HG02943 (cell line): ENCODE data around the gene IDI2.
A peak's percentile ranks its signal among the peaks of the same experiment; 100 is the strongest.
"Not testable (repeated sequence)": the region's sequence is repeated elsewhere in the genome, so short reads cannot be mapped to it uniquely, and the experiment has no call there.

Experiments
- ATAC-seq: cut with Tn5 transposase; IDR thresholded peaks from one replicate; pipeline ENCODE4 v1.9.1; 2021; ENCODE audit warnings: mild to moderate bottlenecking, low read depth, moderate library complexity; ENCODE audit not compliant: unreplicated experiment

The IDI2 gene

DNA sequence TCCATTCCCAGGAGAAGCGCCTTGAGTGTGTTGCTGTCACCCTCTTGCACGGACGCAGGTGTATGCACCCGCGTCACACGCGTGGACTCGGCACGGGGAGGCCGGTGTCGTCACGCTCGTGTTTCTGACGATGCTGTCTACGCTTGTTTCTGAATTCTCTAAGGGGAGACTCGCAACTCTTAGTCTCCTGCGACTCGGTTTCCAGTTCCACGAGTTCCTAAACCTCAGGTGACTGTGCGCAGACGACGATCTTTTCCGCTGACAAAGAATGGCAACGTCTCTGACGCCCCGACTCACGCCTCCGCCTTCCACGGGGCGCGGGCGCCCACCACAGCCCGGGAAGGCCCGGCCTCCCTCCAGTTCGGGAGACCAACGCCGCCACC is 22.7 kb upstream of the IDI2 start:
- ATAC-seq = peak; percentile 16

DNA sequence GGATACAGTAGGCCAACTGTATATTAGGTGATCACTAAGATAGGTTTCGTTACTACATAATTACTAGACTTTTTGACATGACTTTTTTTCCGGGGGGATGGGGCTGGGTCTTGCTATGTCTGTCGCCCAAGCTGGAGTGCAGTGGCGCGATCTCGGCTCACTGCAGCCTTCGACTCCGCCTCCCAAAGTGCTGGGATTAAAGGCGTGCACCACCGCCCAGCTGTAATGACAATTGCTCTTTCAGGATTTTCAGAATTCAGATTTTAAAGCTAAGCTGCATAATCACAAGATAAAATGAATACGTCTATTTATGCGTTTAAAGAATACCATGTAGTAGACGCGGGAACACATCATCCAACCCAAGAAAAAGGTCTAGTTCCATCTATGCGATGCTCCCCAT is 22.3 kb upstream of the IDI2 start:
- no peak for ATAC-seq

DNA sequence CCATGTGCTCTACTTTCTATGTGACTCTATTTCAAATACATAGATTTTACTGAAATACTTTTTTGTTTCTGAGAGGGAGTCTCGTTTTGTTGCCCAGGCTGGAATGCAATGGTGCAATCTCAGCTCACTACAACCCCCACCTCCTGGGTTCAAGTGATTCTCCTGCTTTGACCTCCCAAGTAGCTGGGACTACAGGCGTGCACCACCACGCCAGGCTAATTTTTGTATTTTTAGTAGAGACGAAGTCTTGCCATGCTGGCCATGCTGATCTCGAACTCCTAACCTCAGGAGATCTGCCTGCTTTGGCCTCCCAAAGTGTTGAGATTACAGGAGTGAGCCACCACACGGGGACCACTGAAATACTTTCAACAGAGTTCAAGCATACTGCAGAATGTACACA is 19.8 kb upstream of the IDI2 start:
- no peak for ATAC-seq

DNA sequence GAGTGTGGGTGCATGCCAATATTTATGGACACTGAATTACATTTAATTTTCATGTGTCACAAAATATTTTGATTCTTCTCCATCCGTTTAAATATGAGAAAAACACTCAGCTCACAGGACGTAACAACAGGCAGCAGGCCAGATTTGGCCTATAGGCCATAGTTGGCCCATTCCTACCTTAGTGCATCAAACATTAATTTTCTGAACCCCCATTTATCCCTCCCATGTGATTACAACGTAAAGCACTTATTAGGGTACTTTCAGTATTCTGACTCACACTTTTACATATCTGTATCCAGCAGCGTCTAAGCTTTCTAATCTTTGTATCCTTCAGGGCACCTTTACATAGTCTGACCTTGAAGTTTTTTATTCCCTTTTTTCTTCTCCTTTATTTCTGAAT is 19.3 kb upstream of the IDI2 start:
- no peak for ATAC-seq

DNA sequence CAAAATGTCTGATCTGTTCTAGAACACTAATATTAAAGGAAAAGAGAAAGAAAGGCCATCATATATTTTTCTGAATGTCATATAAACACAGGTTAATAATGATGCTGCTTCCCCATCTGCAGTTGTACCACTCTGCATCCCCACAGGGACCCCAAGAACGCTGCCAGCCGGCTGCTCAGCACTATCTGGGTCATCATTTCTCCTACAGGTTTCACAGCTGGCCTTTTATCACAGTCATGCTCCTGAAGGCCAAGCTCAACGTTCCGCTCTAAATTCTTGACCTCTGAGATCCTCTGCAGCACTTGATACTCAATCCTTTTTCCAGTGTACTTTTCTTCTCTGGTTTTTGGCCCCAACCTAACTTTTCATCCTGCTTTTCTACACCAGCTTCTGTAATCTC is 18.5 kb upstream of the IDI2 start:
- no peak for ATAC-seq

- ATAC-seq = no peak
These were observed 17.9 kb upstream of the IDI2 start for GRCh38 chr10:1043532-1043995.

DNA sequence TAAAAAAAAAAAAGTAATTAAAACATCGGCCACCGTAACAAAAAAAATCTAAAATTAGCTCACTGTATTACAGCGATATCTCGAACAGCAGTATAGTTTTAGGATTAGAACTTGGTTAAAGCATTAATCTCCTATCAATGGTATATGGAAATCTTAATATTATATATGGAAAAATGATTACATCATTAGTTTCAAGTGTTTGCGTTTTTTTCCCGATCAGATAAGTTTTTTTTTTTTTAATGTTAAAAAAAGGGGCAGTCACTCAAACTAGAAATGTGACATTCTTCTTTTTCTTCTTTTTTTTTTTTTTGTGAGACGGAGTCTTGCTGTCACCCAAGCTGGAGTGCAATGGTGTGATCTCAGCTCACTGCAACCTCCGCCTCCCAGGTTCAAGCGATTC is 15.9 kb upstream of the IDI2 start:
- no peak for ATAC-seq

DNA sequence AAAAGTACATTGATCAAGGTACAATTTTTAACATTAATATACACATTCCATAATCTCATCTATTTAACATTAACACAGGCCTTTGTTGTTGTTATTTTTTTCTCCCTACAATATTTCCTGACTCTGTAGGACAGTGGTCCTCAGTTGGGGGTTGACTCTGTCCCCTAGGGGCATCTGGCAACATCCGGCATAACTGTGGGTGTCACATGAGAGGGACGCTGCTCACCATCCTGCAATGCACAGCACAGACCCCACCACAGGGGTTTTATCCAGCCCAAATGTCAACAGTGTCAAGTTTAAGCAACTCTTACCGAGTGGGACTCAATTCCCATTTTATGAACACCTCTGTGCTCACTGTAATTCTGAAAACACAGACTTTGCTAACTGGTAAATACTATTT is 14.5 kb upstream of the IDI2 start:
- no peak for ATAC-seq

GRCh38 chr10:1038769-1039168 is 13.1 kb upstream of the IDI2 start:
- not testable (repeated sequence) for ATAC-seq

- no peak for ATAC-seq
These were observed 11.4 kb upstream of the IDI2 start for GRCh38 chr10:1037098-1037497.

DNA sequence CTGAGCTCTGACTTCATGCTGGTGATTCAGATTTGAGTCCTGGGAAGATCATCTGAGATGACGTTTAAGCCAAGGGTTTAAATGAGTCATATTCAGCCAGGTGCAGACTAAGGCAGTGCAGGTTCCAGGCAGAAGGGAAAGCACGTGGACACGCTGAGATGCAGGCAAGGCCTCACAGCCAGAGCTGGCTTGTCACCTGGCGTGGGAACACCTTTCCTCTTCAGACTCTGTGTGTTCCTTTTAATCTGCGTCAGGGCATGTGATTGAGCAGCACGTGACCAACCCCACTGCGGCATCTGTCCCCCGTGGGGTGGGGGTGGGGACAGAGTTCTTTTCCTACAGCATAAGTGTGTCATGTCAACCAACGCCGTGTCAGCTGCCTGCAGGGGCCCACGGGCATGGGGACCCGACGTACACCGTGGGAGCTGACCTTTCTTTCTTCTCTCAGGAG is 10.7 kb upstream of the IDI2 start:
- ATAC-seq = no peak

- ATAC-seq = no peak
These were observed 9.5 kb upstream of the IDI2 start for GRCh38 chr10:1035201-1035600.

- no peak for ATAC-seq
These were observed 9.1 kb upstream of the IDI2 start for GRCh38 chr10:1034758-1035157.

GRCh38 chr10:1033601-1034000 is 7.9 kb upstream of the IDI2 start:
- no peak for ATAC-seq

DNA sequence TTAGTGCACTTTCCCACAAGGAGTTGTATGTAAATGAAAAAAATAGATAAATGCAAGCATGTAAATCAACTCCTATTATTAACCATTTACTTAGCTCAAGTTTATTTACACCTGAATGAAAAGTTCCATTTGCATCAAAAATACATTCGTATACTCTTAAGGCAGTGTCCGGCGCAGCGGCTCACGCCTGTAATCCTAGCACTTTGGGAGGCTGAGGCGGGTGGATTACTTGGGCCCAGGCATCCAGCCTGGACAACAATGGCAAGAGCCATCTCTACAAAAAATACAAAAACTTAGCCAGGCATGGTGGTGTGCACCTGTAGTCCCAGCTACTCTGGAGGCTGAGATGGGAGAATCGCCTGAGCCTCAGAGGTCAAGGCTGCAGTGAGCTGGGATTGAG is 4.2 kb upstream of the IDI2 start:
- no peak for ATAC-seq

DNA sequence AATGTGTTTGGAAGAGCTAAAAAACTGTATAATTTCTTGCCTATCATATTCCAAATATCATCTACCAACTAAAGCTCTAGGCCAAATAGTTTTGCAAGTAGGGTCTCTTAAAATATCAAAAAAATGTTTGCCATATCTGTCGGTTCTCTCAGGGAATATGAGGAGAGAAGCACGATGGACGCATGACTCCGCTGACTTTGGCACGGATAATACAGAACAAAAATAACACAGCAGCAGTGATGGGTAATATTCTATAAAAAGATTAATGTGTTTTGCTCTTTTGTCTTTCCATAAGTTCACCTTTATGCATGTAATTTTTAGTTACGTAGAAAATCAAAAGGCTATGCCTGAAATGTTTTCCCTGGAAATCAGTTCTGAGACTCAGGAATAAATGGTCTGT is 919 bp upstream of the IDI2 start:
- ATAC-seq = no peak

- no peak for ATAC-seq
These were observed 1.6 kb downstream of the IDI2 start for GRCh38 chr10:1024103-1024502.

DNA sequence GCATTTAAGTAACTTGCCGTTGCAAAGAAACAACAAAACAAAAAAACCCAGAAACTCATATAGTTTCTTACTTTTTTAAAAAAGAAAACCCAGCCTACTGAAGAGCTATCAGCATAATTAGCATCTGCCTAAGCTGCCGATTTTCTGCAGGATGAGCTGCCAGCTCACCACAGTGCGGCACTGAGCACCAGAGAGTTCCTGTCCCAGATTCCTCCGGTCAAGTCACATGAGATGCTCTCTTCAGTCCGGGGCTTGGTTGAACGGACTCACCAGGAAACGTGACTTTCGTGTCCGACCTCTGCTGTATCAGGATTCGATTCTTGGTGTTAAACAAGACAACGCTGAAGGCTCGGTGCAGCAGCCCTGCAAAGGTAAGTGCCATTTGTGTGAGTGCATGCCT is 3.2 kb downstream of the IDI2 start:
- no peak for ATAC-seq

DNA sequence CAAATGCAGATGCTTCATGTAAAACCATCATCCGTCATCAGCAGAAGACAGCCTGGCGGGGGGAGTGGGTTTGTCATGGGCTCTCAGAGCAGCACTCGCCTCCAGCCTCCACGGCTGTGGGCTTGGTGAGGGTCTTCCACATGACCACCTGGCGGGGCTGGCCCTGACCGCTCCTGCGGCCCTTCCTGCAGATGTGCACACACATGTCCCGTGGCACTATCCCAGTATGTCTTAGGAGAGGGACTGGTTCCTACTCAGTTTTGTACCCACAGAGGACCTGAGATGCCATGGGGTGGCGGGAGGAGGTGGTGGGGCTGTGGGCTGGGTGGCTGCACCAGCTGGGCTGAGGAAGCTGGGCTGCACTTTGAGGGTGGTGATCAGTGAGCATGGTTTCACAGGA is 4.7 kb downstream of the IDI2 start:
- ATAC-seq = no peak

GRCh38 chr10:1020460-1020859 is 5.2 kb downstream of the IDI2 start:
- ATAC-seq = no peak

- no peak for ATAC-seq
These were observed 6.3 kb downstream of the IDI2 start for GRCh38 chr10:1019362-1019761.

- ATAC-seq = no peak
These were observed 10.0 kb downstream of the IDI2 start for GRCh38 chr10:1015688-1016087.

- no peak for ATAC-seq
These were observed 14.0 kb downstream of the IDI2 start for GRCh38 chr10:1011696-1012095.
